COLO829 (cell line): ENCODE results near the gene ZNF385A.
A peak's percentile ranks its signal among the peaks of the same experiment; 100 is the strongest.

Experiments used
- DNase-seq: peaks from one replicate; pipeline ENCODE4 v3.0.0; 2012; ENCODE audit warnings: low spot score

The ZNF385A gene

GRCh38 chr12:54384591-54385041 lies at the start of gene ZNF385A:
TSS of gene ZNF385A (minus strand) at chr12:54384733. CDS start at chr12:54384514, 219 bp downstream.
- no peak for DNase-seq

GRCh38 chr12:54432815-54433164 lies 48.3 kb upstream of the ZNF385A start:
- no peak for DNase-seq

- no peak for DNase-seq
Measured at GRCh38 chr12:54431911-54432814, 47.6 kb upstream of the ZNF385A start.

GRCh38 chr12:54430471-54431069 lies 46.0 kb upstream of the ZNF385A start:
- DNase-seq, result no peak

- DNase-seq, result no peak
Measured at GRCh38 chr12:54429014-54429471, 44.5 kb upstream of the ZNF385A start.

- peak; percentile 66 for DNase-seq
Measured at GRCh38 chr12:54428050-54429013, 43.8 kb upstream of the ZNF385A start.

GRCh38 chr12:54427106-54427505 lies 42.6 kb upstream of the ZNF385A start:
- no peak for DNase-seq

GRCh38 chr12:54426690-54427089 lies 42.2 kb upstream of the ZNF385A start:
- DNase-seq, result no peak

GRCh38 chr12:54425702-54426101 lies 41.2 kb upstream of the ZNF385A start:
- no peak for DNase-seq

GRCh38 chr12:54424224-54424623 lies 39.7 kb upstream of the ZNF385A start:
- no peak for DNase-seq

- no peak for DNase-seq
Measured at GRCh38 chr12:54423816-54424150, 39.2 kb upstream of the ZNF385A start.

- DNase-seq, result no peak
Measured at GRCh38 chr12:54421879-54422250, 37.3 kb upstream of the ZNF385A start.

- no peak for DNase-seq
Measured at GRCh38 chr12:54421175-54421878, 36.8 kb upstream of the ZNF385A start.

- DNase-seq, result no peak
Measured at GRCh38 chr12:54420766-54421144, 36.2 kb upstream of the ZNF385A start.

GRCh38 chr12:54419088-54419887 lies 34.8 kb upstream of the ZNF385A start, which contains the start of gene ITGA5:
TSS of gene ITGA5 (minus strand) at chr12:54419266. CDS start at chr12:54419198, 68 bp downstream.
- peak; percentile 72 for DNase-seq

- no peak for DNase-seq
Measured at GRCh38 chr12:54418441-54419087, 34.0 kb upstream of the ZNF385A start.

GRCh38 chr12:54417712-54418440 lies 33.3 kb upstream of the ZNF385A start:
- DNase-seq, result no peak

GRCh38 chr12:54416687-54417603 lies 32.4 kb upstream of the ZNF385A start:
- no peak for DNase-seq
